Measurements from ENCODE around the gene ANOS1.

GRCh38 chrX:8688776-8689175, 43.2 kb downstream of the ANOS1 start:
- TF ChIP-seq POLR2A (IDR thresholded peaks at IDR 0.05) (no peak), CTCF (IDR thresholded peaks at IDR 0.05) (no peak), POLR2AphosphoS5 (IDR thresholded peaks at IDR 0.05) (no peak)
